ENCODE results near the gene PPT2. TPM values are rescaled to one million over a fixed set of nuclear protein-coding genes. Genes with fewer than 3 reads are reported as not detected.

PPT2 gene
- total and polyA plus RNA-seq, 2 of the 8 experiments (the other 6 are each of a cell fraction or from before 2014, with no cell fraction given) = 24.1 to 39.5 TPM

GRCh38 chr6:32127717-32128592 lies 26.0 kb upstream of the PPT2 start, which contains the start of gene ATF6B (continued):
- TF ChIP-seq JUND (IDR thresholded peaks at IDR 0.05; ENCODE audit: low read length) (0 out of 2 replicates have a peak, but pooled peaks have one; percentile 3), TAF1 (IDR thresholded peaks at IDR 0.05; ENCODE audit: low read depth, low read length) (peak; percentile 69)

Measured in H1 (cell line).